HFFc6 (cell line): ENCODE data around the gene TENM4. TPM values are rescaled to one million over a fixed set of nuclear protein-coding genes. Genes with fewer than 3 reads are reported as not detected.
A peak's percentile ranks its signal among the peaks of the same experiment; 100 is the strongest.

Experiments
- DNase-seq: peaks from one replicate; pipeline ENCODE4 v3.0.0-alpha.2; 2018
- H3K27ac Mint-ChIP-seq: 2 replicates; pipeline ENCODE4 v1.8.0; 2020; ENCODE audit warnings: mild to moderate bottlenecking, mixed read lengths
- H3K27me3 Mint-ChIP-seq: 2 replicates; pipeline ENCODE4 v1.8.0; 2021; ENCODE audit warnings: mild to moderate bottlenecking, moderate library complexity, mixed read lengths; ENCODE audit not compliant: insufficient read depth
- H3K36me3 Mint-ChIP-seq: 2 replicates; pipeline ENCODE4 v1.8.0; 2021; ENCODE audit warnings: low read depth, mixed read lengths
- H3K4me1 Mint-ChIP-seq: 2 replicates; pipeline ENCODE4 v1.8.0; 2020; ENCODE audit warnings: low read depth, mixed read lengths
- H3K4me3 Mint-ChIP-seq: 2 replicates; pipeline ENCODE4 v1.8.0; 2020; ENCODE audit warnings: mild to moderate bottlenecking, moderate library complexity, mixed read lengths
- H3K9me3 Mint-ChIP-seq: 2 replicates; pipeline ENCODE4 v1.8.0; 2020; ENCODE audit warnings: mild to moderate bottlenecking, mixed read lengths
- total RNA-seq, 6 experiments: library from RNA; stranded (reverse); fragmentation: NEBNext Ultra II Directional; extraction: Animal tissue kit (Norgen Biotek cat#: 25700); gene quantifications; 2 replicates in 1 of 6; 3 replicates in 5 of 6; pipeline ENCODE4 v1.2.3, GENCODE V29; 2021
- TF ChIP-seq, protein P1 (sequence below): fragments of 200-600 bp; sonication (generic); IDR thresholded peaks from 2 replicates; pipeline ENCODE4 v1.5.0; 2021; ENCODE audit warnings: antibody characterized with exemption, mild to moderate bottlenecking

Gene TENM4
- total RNA-seq, 6 experiments from 2014 or later = 20.9 to 45.5 (median 26.5) TPM

DNA sequence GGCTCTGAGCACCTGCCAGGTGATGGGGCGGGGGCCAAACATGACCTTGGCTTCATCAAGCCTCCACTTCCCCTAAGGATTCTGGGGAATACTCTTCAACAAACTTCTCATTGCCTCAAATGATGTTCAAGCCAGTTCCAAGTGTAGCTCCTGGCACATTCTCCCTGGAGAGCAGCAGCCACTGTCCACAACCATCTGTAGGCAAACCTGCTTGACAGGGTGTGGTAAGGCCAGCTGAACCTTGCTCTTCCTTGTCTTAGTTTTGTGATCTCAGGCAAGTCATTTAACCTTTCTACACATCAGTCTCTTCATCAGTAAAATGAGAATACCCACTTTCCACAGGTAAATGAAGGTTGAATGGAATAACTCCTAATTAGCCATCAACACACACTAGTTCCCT lies 323.3 kb downstream of the TENM4 start:
- Mint-ChIP-seq H3K4me1 (peaks cover 21% of the 10 kb centered on the region), H3K27me3 (no peaks in the 10 kb centered on the region; the same call in 1 of the 2 replicates), H3K4me3 (no peak overlapping the region), H3K27ac (no peak overlapping the region), H3K36me3 (no peaks in the 10 kb centered on the region), H3K9me3 (no peaks in the 10 kb centered on the region)
- no peak for DNase-seq
- TF ChIP-seq, protein P1, sequence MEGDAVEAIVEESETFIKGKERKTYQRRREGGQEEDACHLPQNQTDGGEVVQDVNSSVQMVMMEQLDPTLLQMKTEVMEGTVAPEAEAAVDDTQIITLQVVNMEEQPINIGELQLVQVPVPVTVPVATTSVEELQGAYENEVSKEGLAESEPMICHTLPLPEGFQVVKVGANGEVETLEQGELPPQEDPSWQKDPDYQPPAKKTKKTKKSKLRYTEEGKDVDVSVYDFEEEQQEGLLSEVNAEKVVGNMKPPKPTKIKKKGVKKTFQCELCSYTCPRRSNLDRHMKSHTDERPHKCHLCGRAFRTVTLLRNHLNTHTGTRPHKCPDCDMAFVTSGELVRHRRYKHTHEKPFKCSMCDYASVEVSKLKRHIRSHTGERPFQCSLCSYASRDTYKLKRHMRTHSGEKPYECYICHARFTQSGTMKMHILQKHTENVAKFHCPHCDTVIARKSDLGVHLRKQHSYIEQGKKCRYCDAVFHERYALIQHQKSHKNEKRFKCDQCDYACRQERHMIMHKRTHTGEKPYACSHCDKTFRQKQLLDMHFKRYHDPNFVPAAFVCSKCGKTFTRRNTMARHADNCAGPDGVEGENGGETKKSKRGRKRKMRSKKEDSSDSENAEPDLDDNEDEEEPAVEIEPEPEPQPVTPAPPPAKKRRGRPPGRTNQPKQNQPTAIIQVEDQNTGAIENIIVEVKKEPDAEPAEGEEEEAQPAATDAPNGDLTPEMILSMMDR = no peak

DNA sequence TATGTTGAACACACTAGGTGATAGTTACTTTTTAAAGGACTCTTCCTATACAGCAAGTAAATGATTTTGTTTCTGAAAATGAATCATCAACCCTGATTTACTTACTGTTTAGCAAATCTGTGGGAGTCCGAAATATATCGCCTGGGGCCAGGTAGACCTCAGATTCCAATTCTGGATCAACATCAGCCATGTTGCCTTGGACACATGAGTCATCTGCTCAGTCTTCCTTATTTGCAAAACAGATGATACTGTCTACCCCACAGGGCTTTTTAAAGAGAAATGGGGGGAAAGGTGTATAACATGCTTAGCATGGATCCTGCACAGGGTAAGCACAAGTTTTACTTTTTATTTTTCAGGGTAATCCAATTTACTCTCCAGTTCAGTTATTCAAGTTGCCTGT lies 324.2 kb downstream of the TENM4 start:
- TF ChIP-seq, protein P1 = no peak
- no peak overlapping the region for H3K27ac Mint-ChIP-seq
- peak; percentile 17 for DNase-seq
- no peaks in the 10 kb centered on the region for H3K36me3 Mint-ChIP-seq
- no peaks in the 10 kb centered on the region; the same call in 1 of the 2 replicates for H3K27me3 Mint-ChIP-seq
- peaks cover 20% of the 10 kb centered on the region for H3K4me1 Mint-ChIP-seq
- H3K9me3 Mint-ChIP-seq = no peaks in the 10 kb centered on the region
- no peak overlapping the region for H3K4me3 Mint-ChIP-seq

DNA sequence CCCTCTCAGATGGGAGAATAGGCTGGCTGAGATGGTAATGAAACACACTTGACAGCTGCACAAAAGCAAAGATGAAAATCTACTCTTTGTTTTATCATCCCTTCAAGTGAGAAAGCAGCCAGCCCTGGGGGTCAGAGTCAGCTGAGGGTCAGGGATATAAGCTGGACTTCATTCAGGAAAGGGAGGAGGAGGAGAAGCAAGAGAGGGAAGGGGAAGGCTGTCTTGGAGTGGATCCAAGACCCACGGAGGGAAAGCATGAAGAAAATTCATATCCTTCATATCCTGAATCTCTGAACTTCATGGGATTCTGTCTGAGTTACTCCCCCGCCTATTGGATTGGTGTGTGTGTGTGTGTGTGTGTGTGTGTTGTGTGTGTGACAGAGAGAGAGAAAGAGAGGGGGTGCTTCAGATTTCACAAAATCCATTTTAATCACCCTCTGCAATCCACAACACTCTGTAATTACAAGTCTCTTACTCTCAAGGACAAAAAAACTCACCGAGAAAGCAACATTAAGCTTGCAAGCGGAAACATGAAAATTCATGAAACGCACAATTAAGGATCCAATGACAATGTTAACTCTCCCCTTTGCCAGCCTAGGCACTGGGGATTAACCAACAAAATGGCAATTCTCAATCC lies 327.7 kb downstream of the TENM4 start:
- no peak overlapping the region for H3K27ac Mint-ChIP-seq

DNA sequence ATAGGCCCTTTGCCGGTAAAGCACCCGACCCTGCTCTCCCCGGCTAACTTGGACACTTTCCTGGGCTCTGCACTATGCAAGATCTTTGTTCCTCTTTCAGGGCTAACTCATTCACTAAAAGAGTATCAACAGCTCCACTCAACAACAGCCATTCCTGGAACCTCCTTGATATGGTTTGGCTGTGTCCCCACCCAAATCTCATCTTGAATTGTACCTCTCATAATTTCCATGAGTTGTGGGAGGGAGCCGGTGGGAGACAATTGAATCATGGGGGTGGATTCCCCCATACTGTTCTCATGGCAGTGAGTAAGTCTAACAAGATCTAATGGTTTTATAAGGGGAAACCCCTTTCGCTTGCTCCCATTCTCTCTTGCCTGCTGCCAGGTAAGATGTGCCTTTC lies 330.0 kb downstream of the TENM4 start:
- 0 out of 2 replicates have a peak, but pooled peaks cover 4% of the 10 kb centered on the region for H3K4me1 Mint-ChIP-seq
- H3K4me3 Mint-ChIP-seq = no peak overlapping the region
- H3K36me3 Mint-ChIP-seq = no peaks in the 10 kb centered on the region

More for the DNA sequence above, 327.7 kb downstream of the TENM4 start:
- H3K36me3 Mint-ChIP-seq = no peaks in the 10 kb centered on the region
- DNase-seq = no peak
- TF ChIP-seq, protein P1 = no peak
- H3K4me1 Mint-ChIP-seq = peaks cover 12% of the 10 kb centered on the region
- no peaks in the 10 kb centered on the region; the same call in 1 of the 2 replicates for H3K27me3 Mint-ChIP-seq
- H3K9me3 Mint-ChIP-seq = no peaks in the 10 kb centered on the region
- no peak overlapping the region for H3K4me3 Mint-ChIP-seq

DNA sequence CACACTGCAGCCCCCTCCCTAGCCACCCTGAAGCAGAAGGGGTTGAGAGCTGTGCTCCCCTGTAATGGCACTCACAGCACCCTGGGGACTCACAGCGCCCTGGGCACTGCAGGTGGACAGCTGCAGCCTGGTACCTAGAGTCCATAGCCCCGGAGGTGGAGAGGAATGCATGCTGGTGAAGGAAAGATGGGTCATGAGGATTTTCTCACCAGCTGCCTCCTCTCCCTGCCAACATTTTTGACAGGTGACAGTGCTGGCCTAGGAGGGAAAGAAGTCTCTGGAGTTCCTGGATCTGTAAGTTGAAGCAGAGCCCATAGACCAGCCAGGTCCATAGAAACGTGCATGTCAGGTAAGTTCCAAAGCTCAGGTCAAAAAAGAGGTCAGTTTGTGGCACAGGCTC lies 330.5 kb downstream of the TENM4 start:
- Mint-ChIP-seq H3K9me3 (no peaks in the 10 kb centered on the region), H3K36me3 (no peaks in the 10 kb centered on the region), H3K4me1 (0 out of 2 replicates have a peak, but pooled peaks cover 7% of the 10 kb centered on the region), H3K27ac (no peak overlapping the region), H3K27me3 (no peaks in the 10 kb centered on the region; the same call in 1 of the 2 replicates), H3K4me3 (no peak overlapping the region)
- no peak for DNase-seq
- TF ChIP-seq, protein P1 = no peak

More for the DNA sequence above, 330.0 kb downstream of the TENM4 start:
- no peaks in the 10 kb centered on the region; the same call in 1 of the 2 replicates for H3K27me3 Mint-ChIP-seq
- DNase-seq = no peak
- TF ChIP-seq, protein P1 = no peak
- no peaks in the 10 kb centered on the region for H3K9me3 Mint-ChIP-seq
- H3K27ac Mint-ChIP-seq = no peak overlapping the region
